A673 (cell line): ENCODE data around the gene HPCAL4. TPM values are rescaled to one million over a fixed set of nuclear protein-coding genes. Genes with fewer than 3 reads are reported as not detected.

Experiments used
- BruUV-seq: library from RNA; stranded (reverse); fragments of 400-500 nt; replicated peaks from 2 replicates; lab custom pipeline; 2021; lab: Mats Ljungman, UMichigan
- CTCF ChIA-PET: fragments of 300-600 bp; sonication (Branson Sonifier 250); formaldehyde crosslinking; loops from one replicate; lab custom pipeline; 2022; ENCODE audit warnings: antibody characterized with exemption; lab: Charles Lee
- POLR2A ChIA-PET: fragments of 300-600 bp; sonication (Branson Sonifier 250); formaldehyde crosslinking; loops from one replicate; lab custom pipeline; 2022; ENCODE audit warnings: antibody characterized with exemption; ENCODE audit not compliant: low non-redundant PET; lab: Charles Lee
- DNase-seq: peaks from one replicate; pipeline ENCODE4 v3.0.0-alpha.2; 2015; ENCODE audit warnings: low spot score
- H3K27ac ChIP-seq: fragments of 200-600 bp; sonication (generic); 2 replicates; pipeline ENCODE4 v1.5.1; 2016; ENCODE audit warnings: mixed run types, low read depth, mild to moderate bottlenecking, mixed read lengths, antibody characterized with exemption, low read length; ENCODE audit not compliant: poor library complexity, severe bottlenecking
- H3K27me3 ChIP-seq: fragments of 200-600 bp; sonication (generic); replicated peaks from 2 replicates; pipeline ENCODE4 v1.6.1; 2017; ENCODE audit warnings: mixed run types, low read depth, mild to moderate bottlenecking, mixed read lengths, antibody characterized with exemption, low read length; ENCODE audit not compliant: insufficient read depth, poor library complexity
- H3K36me3 ChIP-seq: fragments of 200-600 bp; sonication (generic); 2 replicates; pipeline ENCODE4 v1.6.1; 2016; ENCODE audit warnings: mixed run types, mild to moderate bottlenecking, mixed read lengths, antibody characterized with exemption, low read length; ENCODE audit not compliant: insufficient read depth, poor library complexity, severe bottlenecking
- H3K4me1 ChIP-seq: fragments of 200-600 bp; sonication (generic); 2 replicates; pipeline ENCODE4 v1.6.1; 2017; ENCODE audit warnings: mixed run types, mild to moderate bottlenecking, mixed read lengths, antibody characterized with exemption, low read length; ENCODE audit not compliant: insufficient read depth, poor library complexity, severe bottlenecking
- H3K4me3 ChIP-seq: fragments of 200-600 bp; sonication (generic); 2 replicates; pipeline ENCODE4 v1.5.1; 2016; ENCODE audit warnings: low read depth, mixed run types, mild to moderate bottlenecking, mixed read lengths, low read length; ENCODE audit not compliant: poor library complexity, severe bottlenecking
- H3K9me3 ChIP-seq: fragments of 200-600 bp; sonication (generic); 2 replicates; pipeline ENCODE4 v1.6.1; 2016; ENCODE audit warnings: mixed run types, low read depth, mild to moderate bottlenecking, mixed read lengths, antibody characterized with exemption, low read length; ENCODE audit not compliant: poor library complexity, severe bottlenecking
- CTCF ChIP-seq: fragments of 300-800, 200-600 bp; sonication (generic); conservative IDR thresholded peaks from 2 replicates; pipeline ENCODE4 v1.5.1; 2017; ENCODE audit warnings: low read depth, mild to moderate bottlenecking, antibody characterized with exemption, low read length, moderate library complexity, mixed read lengths
- EZH2 ChIP-seq: fragments of 200-600 bp; sonication (generic); IDR thresholded peaks from 2 replicates; pipeline ENCODE4 v1.6.1; 2017; ENCODE audit warnings: borderline replicate concordance, low read depth, mild to moderate bottlenecking, mixed read lengths, antibody characterized with exemption, low read length; ENCODE audit not compliant: poor library complexity, severe bottlenecking
- intact Hi-C: fragments of 100-400 bp; cut with micrococcal nuclease; formaldehyde crosslinking; loops from one replicate; pipeline ENCODE4 v1.10.0; 2022; ENCODE audit not compliant: unreplicated experiment
- total RNA-seq: library from RNA; stranded (reverse); gene quantifications from 2 replicates; pipeline ENCODE4 v1.2.3, GENCODE V29; 2021

HPCAL4 gene
- total RNA-seq, 1 experiment from 2014 or later, result not detected

- CTCF ChIA-PET, result no interaction called here
Observed at GRCh38 chr1:39735731-39736130, 44.5 kb upstream of the HPCAL4 start.

GRCh38 chr1:39733161-39733560, 41.9 kb upstream of the HPCAL4 start:
- no peaks in the 10 kb centered on the region for H3K4me1 ChIP-seq
- H3K27me3 ChIP-seq, result peaks cover 38% of the 10 kb centered on the region
- no peak overlapping the region for H3K27ac ChIP-seq
- TF ChIP-seq EZH2 (no peak), CTCF (no peak)
- H3K9me3 ChIP-seq, result no peaks in the 10 kb centered on the region
- no TSS peak for BruUV-seq
- ChIA-PET POLR2A (no interaction called here), CTCF (no interaction called here)
- no peak overlapping the region for H3K4me3 ChIP-seq
- H3K36me3 ChIP-seq, result no peaks in the 10 kb centered on the region
- no peak for DNase-seq
- intact Hi-C loops, result no loop called here

More at GRCh38 chr1:39735731-39736130, 44.5 kb upstream of the HPCAL4 start:
- peaks cover 9% of the 10 kb centered on the region for H3K4me1 ChIP-seq
- H3K9me3 ChIP-seq, result no peaks in the 10 kb centered on the region
- DNase-seq, result no peak
- H3K4me3 ChIP-seq, result no peak overlapping the region
- TF ChIP-seq EZH2 (no peak), CTCF (no peak)
- POLR2A ChIA-PET, result no interaction called here
- peaks cover 17% of the 10 kb centered on the region for H3K27me3 ChIP-seq
- peaks cover 7% of the 10 kb centered on the region for H3K36me3 ChIP-seq
- intact Hi-C loops, result no loop called here
- BruUV-seq, result no TSS peak
- H3K27ac ChIP-seq, result no peak overlapping the region

GRCh38 chr1:39732730-39733129, 41.5 kb upstream of the HPCAL4 start:
- Histone ChIP-seq H3K27ac (no peak overlapping the region), H3K4me1 (no peaks in the 10 kb centered on the region), H3K36me3 (no peaks in the 10 kb centered on the region), H3K27me3 (peaks cover 43% of the 10 kb centered on the region), H3K4me3 (no peak overlapping the region), H3K9me3 (no peaks in the 10 kb centered on the region)
- intact Hi-C loops, result no loop called here
- POLR2A ChIA-PET, result no interaction called here
- BruUV-seq, result no TSS peak
- CTCF ChIA-PET, result no interaction called here
- no peak for TF ChIP-seq EZH2
- no peak for TF ChIP-seq CTCF
- no peak for DNase-seq
